Inferior parietal cortex (tissue), 1 donor: ENCODE measurements around the gene DDI1.

Experiments
- DNase-seq: peaks from one replicate; pipeline ENCODE4 v3.0.0-alpha.2; 2016; ENCODE audit errors: extremely low spot score

Gene DDI1

DNA sequence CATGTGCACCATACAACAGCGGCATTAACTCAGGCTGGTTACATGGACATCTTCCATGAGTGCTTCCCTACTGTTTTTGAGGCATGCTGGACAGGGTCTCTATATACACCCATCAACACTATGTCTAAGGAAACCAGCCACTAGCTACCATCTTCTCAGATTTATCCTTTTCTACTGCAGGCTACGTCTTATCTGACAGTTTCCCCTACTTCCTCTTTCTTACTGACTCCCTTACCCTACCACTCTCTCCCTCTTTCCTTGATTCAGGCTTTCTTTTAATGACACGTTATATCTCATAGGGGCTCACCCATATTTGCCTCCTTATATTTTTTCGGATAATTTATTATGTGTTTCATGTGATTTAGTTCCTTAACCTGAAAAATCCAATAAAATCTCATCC is 41.8 kb downstream of the DDI1 start:
- DNase-seq = no peak

DNA sequence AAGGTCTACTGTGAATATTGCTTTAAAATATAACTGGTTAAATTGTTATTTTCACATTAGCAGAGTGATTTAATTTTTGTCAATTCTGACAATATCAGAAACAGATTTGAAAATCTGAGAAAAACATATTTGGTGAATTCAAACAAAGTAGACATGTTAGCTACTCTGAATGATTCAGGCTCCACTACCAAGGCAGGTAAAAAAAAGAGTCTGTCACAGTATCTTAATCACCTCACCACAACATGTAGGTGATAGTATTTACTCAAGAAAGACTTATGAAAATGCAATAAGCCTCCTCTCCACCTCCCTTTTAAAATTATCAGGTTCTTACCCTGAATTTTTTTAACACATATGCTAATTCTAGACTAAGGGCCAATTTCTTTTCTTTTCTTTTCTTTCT is 42.6 kb downstream of the DDI1 start:
- DNase-seq = no peak

DNA sequence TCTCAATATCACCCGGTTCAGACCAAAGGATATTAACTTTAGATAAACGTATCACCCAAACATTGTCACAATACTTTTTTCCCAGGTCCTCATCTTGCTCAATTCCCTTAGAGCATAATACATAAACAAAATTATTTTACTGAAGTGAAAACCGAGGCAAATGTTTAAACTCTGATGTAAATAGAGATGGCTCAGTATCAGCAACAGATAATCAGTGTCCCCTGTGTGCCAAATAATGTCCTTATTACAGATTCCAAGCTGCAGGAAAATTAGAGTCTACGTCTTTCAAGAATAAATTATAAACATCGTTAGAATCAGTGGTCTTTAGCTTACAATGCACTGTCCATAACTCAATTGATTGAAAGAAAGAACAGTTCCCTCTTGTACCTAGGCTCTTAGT is 50.2 kb downstream of the DDI1 start:
- no peak for DNase-seq
